GM13976 (cell line): ENCODE measurements around the gene SCN4B.

ENCODE experiments used
- DNase-seq: peaks from one replicate; pipeline ENCODE4 v3.0.0; 2012; ENCODE audit warnings: low spot score
- CTCF ChIP-seq: IDR thresholded peaks from 2 replicates; pipeline ENCODE4 v1.5.1; 2012; ENCODE audit warnings: borderline replicate concordance, mild to moderate bottlenecking; ENCODE audit not compliant: insufficient read depth; ENCODE audit errors: extremely low read depth, missing control alignments, control extremely low read depth
- in situ Hi-C: fragments of 300-500 bp; cut with MboI; formaldehyde crosslinking; loops from one replicate; pipeline ENCODE4 v1.12.0; 2022; ENCODE audit warnings: low sequenced_read_pairs, mixed read lengths, inconsistent platforms; ENCODE audit not compliant: unreplicated experiment

The SCN4B gene

GRCh38 chr11:118167906-118168305 is 15.3 kb upstream of the SCN4B start:
- in situ Hi-C loops: no loop called here
- DNase-seq: no peak
- TF ChIP-seq CTCF: no peak

GRCh38 chr11:118167253-118167652 is 14.6 kb upstream of the SCN4B start:
- DNase-seq: no peak
- no peak for TF ChIP-seq CTCF
- in situ Hi-C loops: no loop called here

- no peak for TF ChIP-seq CTCF
- no peak for DNase-seq
- in situ Hi-C loops: no loop called here
Observed at GRCh38 chr11:118166641-118167040, 14.0 kb upstream of the SCN4B start.

DNA sequence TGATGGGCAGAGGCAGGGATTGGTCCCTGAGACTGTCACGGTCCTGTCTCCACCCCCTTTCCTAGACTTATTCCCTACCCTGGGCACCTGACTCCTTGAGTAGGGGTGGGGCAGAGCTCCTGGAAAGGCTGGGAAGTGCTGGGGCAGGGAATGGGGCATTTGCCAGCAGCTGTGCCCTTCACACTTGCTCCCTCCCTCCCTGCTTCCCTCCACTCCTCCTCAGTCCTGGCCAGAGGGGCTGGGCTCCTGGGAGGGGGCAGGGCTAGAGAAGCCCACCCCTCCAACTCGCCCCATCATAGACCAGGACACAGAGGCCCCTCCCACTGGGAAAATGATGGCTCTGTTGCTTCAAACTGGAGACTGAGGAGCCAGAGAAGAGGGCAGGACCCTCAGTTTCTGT is 12.3 kb upstream of the SCN4B start:
- DNase-seq: no peak
- no peak for TF ChIP-seq CTCF
- in situ Hi-C loops: no loop called here

GRCh38 chr11:118163494-118163893 is 10.9 kb upstream of the SCN4B start:
- TF ChIP-seq CTCF: no peak
- no peak for DNase-seq
- in situ Hi-C loops: no loop called here

DNA sequence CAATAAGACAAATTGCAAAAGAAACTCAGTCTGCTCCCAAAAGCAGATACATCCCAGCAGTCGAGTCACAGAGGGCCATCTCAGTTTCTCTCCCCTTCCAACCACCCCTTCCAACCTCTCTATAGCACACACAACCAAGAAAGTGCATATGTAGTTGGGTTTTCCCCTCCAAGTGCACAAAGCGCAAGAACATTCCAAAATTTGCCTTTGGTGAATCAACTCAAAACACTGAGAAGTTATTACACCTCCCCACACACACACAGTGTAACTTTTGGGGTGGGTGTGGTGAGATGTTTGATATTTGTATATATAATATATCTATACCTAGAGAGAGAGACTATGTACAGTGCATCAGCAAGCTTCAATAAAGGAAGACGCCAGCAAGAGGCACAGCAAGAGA is 10.2 kb upstream of the SCN4B start:
- in situ Hi-C loops: no loop called here
- DNase-seq: no peak
- no peak for TF ChIP-seq CTCF

- in situ Hi-C loops: no loop called here
- no peak for TF ChIP-seq CTCF
Observed at GRCh38 chr11:118161786-118162185, 9.2 kb upstream of the SCN4B start.

More at GRCh38 chr11:118161786-118162185, 9.2 kb upstream of the SCN4B start:
- DNase-seq: no peak
